Thyroid gland (tissue), 4 donors: ENCODE data around the gene ARHGAP15.

ENCODE experiments used
- POLR2A ChIP-seq, 2 donors: fragments of 450-650 bp; IDR thresholded peaks; one replicate each; pipeline ENCODE4 v1.6.1; 2017; ENCODE audit warnings: antibody characterized with exemption in 2 of 2, mild to moderate bottlenecking in 2 of 2, moderate library complexity in 1 of 2
- TF ChIP-seq, protein P1 (sequence below), 6 experiments: fragments of 200-600 bp in 3 of 6; fragments of 450-650 bp in 3 of 6; sonication (generic) in 3 of 6; IDR thresholded peaks; one replicate each; pipeline ENCODE4 v1.5.1; 2016 to 2019; ENCODE audit warnings: antibody characterized with exemption in 6 of 6, mild to moderate bottlenecking in 2 of 6, inconsistent platforms in 1 of 6, moderate library complexity in 1 of 6

DNA sequence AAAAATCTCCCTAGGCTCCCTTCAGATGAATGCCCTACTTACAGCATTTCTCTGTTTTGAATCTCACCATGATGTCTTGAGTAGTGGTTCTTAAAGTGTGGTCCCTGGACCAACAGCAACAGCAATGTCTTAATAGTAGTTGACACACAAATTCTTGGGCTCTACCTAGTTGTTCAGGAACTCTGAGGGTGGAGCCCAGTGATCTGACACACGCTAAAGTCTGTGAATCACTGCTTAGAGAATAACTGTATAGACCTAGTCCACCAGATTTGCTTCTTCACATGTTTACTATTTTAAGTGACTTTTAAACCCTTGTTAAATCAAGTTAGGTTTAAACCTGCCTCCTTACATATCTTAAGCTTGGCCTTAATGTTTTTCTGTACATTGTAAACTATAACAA, 47.6 kb upstream of the ARHGAP15 start:
- TF ChIP-seq, protein P1, sequence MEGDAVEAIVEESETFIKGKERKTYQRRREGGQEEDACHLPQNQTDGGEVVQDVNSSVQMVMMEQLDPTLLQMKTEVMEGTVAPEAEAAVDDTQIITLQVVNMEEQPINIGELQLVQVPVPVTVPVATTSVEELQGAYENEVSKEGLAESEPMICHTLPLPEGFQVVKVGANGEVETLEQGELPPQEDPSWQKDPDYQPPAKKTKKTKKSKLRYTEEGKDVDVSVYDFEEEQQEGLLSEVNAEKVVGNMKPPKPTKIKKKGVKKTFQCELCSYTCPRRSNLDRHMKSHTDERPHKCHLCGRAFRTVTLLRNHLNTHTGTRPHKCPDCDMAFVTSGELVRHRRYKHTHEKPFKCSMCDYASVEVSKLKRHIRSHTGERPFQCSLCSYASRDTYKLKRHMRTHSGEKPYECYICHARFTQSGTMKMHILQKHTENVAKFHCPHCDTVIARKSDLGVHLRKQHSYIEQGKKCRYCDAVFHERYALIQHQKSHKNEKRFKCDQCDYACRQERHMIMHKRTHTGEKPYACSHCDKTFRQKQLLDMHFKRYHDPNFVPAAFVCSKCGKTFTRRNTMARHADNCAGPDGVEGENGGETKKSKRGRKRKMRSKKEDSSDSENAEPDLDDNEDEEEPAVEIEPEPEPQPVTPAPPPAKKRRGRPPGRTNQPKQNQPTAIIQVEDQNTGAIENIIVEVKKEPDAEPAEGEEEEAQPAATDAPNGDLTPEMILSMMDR (IDR thresholded peaks at IDR 0.05): no peak
- no peak for TF ChIP-seq POLR2A (IDR thresholded peaks at IDR 0.05)
